A172 (cell line): ENCODE data around the gene IFIT2. TPM values are rescaled to one million over a fixed set of nuclear protein-coding genes. Genes with fewer than 3 reads are reported as not detected.
"Not testable (repeated sequence)": the region's sequence is repeated elsewhere in the genome, so short reads cannot be mapped to it uniquely, and the experiment has no call there.

Experiments
- DNase-seq: peaks from one replicate; pipeline ENCODE4 v3.0.0-alpha.2; 2015; ENCODE audit warnings: low spot score
- total RNA-seq: library from RNA; depleted of rRNA; stranded (reverse); fragments of >200 nt; shearing (Covaris generic); gene quantifications from 2 replicates; pipeline ENCODE4 v1.2.3, GENCODE V29; 2014; rRNA removed

Gene IFIT2
- total RNA-seq: 2.5 and 3.5 TPM in 2 replicates

- peak; percentile 70 for DNase-seq
Measured at GRCh38 chr10:89301721-89302445, at the start of gene IFIT2. Gene IFIT2 (plus strand): TSS chr10:89302046. CDS start chr10:89302124, 78 bp downstream.

GRCh38 chr10:89252225-89252585, 49.6 kb upstream of the IFIT2 start:
- no peak for DNase-seq

DNA sequence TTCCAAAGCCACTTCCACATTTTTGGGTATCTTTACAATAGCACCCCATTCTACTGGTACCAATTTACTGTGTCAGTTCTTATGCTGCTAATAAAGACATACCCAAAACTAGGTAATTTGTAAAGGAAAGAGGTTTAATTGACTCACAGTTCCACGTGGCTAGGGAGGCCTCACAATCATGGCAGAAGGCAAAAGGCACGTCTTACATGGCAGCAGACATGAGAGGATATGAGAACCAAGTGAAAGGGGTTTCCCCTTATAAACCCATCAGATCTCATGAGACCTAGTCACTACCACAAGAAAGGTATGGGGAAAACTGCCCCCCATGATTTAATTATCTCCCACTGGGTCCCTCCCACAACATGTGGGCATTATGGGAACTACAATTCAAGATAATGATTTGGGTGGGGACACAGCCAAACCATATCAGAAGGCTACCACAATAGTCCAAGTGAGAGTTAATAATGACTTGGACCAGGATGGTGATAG, 46.7 kb upstream of the IFIT2 start:
- not testable (repeated sequence) for DNase-seq

- no peak for DNase-seq
Measured at GRCh38 chr10:89255793-89256192, 46.1 kb upstream of the IFIT2 start.

DNA sequence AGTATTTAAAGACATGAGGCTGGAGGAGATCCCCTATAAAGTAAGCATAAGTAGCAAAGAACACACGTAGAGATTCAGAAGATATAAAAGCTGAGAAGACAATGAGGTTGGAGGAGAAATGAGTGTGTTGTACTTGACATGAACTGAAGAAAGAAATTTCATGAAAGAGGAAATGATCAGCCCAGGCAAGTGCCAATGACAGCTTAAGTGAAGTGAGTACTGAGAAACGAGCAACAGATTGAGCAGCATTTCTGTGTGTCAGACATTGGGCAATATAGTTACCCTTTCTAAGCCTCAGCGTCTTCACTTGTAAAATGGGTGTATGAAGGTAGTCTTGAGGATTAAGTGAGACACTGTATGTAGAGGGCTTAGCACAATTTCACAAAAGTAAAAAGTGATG, 45.5 kb upstream of the IFIT2 start:
- DNase-seq: no peak

GRCh38 chr10:89256962-89257361, 44.9 kb upstream of the IFIT2 start:
- DNase-seq: no peak

DNA sequence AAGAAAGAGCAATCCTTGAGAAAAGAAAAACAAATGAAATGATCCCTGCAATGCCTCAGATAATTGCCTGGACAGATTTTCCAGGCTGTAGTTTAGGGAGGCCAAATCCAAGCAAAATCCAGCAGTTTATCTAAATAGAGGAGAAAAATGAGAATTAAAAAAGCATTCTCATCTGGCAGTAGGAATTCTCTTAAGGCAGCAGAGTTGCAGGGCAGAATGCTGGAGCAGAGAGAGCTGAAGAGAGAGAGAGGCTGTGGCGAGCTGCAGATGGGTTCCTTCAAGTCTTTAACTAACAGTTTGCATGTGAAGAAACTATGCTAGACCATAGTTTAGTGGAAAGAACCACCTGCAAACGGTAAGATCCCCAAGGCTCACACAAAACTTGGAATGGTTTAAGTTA, 44.3 kb upstream of the IFIT2 start:
- DNase-seq: no peak

- DNase-seq: no peak
Measured at GRCh38 chr10:89258881-89259280, 43.0 kb upstream of the IFIT2 start.

DNA sequence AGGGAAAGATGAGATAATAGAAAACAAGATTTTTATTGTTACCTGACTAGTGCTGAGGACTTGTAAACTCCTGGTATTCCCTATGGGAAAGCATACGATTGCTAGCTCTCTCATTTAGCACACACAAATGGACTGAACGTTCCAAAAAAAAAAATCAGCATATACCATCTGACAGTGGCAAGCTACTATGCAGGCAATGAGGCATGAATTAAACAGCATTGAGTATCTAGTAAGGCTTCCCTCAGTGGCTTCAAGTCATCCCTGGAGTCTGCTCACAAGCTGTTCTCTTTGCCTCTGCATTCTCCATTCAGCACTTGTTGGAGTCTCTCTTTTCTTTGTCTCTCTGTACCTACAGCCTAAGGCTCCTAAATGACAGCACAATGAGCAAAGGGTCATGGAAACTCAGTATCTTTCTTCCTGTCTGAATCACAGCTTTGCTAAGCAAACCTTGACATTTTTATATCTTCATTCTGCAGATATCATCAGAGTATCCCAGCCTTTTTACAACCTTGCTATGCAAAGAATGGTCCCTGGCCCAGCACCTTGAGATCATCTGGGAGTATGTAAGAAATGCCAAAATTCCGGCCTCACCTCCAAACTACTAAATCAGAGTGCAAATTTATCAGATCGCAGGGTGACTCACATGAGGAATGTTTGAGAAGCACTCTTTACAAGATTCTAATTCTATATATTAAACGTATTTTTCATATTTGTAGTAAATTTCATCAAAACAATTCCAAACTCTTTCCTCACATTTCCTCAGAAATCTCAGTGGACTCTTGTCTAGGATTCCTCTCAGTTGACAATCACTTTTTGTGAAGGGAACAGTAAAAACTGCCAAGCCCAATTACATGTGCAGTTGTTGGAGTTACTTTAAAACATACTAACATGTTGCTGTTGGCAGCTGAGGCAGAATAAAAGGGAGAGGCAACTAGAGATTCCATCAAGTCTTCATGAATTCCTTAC, 39.5 kb upstream of the IFIT2 start:
- peak; percentile 71 for DNase-seq

GRCh38 chr10:89263091-89263490, 38.8 kb upstream of the IFIT2 start:
- DNase-seq: no peak

- no peak for DNase-seq
Measured at GRCh38 chr10:89263531-89263930, 38.3 kb upstream of the IFIT2 start.

GRCh38 chr10:89266721-89267453, 35.0 kb upstream of the IFIT2 start:
- no peak for DNase-seq

DNA sequence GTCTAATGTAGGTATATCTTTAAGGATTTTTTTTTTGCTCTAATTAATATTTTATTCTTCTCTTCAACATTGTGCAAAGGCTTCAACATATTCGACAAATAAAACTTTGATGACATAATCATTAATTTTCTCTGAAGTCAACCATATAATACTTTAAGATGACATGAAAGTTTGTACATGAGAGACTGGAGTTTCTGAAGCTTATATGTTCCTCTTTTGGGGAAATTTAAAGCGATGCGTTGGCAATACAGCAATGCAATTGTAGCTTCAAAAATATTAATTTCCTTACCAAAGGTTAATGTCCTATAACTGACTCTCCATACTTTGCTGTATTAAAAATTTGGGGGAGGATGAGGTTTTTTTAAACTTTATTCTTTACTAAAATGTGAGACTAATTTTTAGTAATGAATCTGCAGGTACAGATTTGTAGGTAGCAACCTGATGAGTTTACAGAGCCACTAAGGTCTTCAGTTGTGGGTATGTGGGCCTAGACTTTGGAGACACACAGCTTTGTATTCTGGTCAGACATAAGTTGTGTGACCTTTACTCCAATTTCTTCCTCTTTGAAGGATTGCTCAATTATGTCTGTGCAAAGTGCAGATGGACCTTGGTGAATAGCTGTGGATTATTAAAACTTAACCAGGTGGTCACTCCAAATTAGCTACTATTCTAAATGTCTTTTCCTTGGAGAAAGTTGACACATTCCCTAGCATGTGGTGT, 32.3 kb upstream of the IFIT2 start:
- DNase-seq: no peak

DNA sequence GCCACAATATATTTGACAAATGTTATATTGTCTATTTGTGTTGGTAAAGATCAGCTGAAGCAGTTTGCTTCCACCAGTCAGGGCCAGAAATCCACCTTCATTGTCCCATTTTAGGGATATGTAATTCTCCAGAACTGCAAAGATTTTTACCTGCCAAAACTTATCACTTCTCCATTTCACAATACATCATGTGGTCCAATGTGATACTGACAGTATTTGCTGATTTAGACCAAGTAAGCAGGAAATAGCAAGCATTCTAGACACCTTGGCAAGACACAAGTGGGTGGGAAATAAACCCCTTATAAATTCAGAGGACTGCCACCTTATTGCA, 31.7 kb upstream of the IFIT2 start:
- DNase-seq: no peak

DNA sequence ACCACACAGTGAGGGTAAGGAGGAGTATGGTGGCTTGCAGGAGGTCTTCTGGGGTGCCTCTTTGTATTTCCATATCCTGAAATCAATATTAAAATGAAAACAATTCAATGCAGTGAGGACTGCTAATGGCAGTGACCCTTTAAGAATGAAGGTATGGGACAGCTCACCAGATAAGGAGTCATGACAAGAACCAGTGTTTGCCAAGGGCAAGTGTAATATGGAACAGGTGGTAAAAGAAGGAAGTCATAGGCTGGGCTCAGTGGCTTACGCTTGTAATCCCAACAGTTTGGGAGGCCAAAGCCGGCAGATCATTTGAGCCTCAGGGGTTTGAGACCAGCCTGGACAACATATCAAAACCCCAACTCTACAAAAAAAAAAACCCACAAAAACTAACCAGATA, 30.3 kb upstream of the IFIT2 start:
- DNase-seq: no peak

- no peak for DNase-seq
Measured at GRCh38 chr10:89273680-89274079, 28.2 kb upstream of the IFIT2 start.

GRCh38 chr10:89274928-89275327, 26.9 kb upstream of the IFIT2 start:
- peak; percentile 33 for DNase-seq

- DNase-seq: no peak
Measured at GRCh38 chr10:89275383-89275782, 26.5 kb upstream of the IFIT2 start.

GRCh38 chr10:89278034-89278535, 23.8 kb upstream of the IFIT2 start:
- DNase-seq: peak; percentile 94

- DNase-seq: no peak
Measured at GRCh38 chr10:89278900-89279392, 22.9 kb upstream of the IFIT2 start.

GRCh38 chr10:89279421-89279869, 22.4 kb upstream of the IFIT2 start:
- peak; percentile 63 for DNase-seq
